GM23248 (cell line): ENCODE data around the gene CYP27B1.

Experiments
- EZH2 ChIP-seq: fragments of 200-600 bp; sonication (generic); IDR thresholded peaks from 2 replicates; pipeline ENCODE4 v1.6.1; 2018; ENCODE audit warnings: antibody characterized with exemption, mild to moderate bottlenecking; ENCODE audit not compliant: insufficient read depth, poor library complexity, severe bottlenecking
- EZH2phosphoT487 ChIP-seq: fragments of 200-600 bp; sonication (generic); IDR thresholded peaks from 2 replicates; pipeline ENCODE4 v1.6.1; 2018; ENCODE audit warnings: antibody characterized with exemption, moderate library complexity, mild to moderate bottlenecking, low read depth; ENCODE audit not compliant: insufficient read depth

- TF ChIP-seq EZH2 = no peak
- no peak for TF ChIP-seq EZH2phosphoT487
Measured at GRCh38 chr12:57795354-57795753, 28.5 kb upstream of the CYP27B1 start.
